Measurements from ENCODE around the gene MLLT6.

The MLLT6 gene

DNA sequence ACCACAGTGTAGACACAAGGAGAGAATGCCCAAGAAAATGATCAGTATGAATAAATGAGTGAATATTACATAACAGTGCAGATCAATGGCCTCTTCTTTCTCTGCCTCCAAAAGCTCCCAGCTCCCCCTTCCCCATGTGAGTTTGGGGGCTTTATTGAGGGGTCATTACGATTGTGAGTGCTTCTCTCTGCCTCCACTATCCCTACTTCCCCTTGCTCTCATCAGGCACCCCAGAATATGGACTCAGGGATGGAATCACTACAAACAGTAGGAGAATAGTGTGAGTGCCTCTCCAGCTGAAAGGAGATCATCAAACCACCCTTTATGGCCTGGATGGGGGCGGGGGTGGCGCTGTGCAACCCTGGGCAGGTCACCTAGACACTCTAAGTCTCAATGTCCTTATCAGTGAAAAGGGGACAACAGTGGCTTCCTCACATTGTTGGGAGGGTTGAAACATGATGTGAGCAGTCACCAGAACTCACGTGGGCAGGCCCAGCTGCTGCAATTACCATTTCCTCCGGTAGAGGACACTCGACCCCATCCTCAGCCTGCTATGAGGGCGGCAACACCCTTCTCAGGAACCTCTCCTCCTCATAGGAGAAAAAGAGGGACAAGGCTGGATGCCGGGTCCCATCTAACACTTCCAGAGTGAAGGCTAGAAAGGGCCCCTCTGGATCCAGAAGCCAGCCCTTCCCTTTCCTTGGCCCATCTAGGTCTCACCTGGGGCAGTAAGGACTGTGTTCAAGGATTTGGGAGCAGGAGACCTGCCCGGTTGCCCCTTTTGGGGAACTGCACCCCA is 28.2 kb upstream of the MLLT6 start:
- DNase-seq = peak; percentile 90

DNA sequence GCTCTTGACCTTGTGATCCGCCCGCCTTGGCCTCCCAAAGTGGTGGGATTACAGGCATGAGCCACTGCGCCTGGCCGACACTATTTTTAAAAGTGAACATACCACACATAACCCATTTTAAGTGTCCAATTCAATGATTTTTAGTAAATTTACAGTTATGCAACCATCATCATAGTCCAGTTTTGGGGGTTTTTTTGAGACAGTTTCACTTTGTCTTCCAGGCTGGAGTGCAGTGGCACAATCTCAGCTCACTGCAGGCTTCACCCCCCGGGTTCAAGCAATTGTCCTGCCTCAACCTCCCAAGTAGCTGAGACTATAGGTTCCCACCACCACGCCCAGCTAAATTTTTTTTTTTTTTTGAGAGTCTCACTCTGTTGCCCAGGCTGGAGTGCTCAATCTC is 27.3 kb upstream of the MLLT6 start:
- no peak for DNase-seq

DNA sequence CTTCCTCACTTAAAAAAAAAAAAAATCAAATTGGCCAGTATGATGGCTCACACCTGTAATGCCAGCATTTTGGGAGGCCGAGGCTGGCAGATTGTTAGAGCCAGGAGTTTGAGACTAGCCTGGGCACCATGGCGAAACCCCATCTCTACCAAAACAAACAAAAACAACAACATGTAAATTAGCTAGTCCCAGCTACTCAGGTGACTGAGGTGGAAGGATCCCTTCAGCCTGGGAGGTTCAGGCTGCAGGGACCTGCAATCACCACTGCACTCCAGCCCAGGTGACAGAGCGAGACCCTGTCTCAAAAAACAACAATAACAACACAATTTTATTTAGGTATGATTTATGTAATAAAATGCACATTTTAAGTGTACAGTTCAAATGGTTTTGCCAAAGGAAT is 24.0 kb upstream of the MLLT6 start:
- DNase-seq = no peak

DNA sequence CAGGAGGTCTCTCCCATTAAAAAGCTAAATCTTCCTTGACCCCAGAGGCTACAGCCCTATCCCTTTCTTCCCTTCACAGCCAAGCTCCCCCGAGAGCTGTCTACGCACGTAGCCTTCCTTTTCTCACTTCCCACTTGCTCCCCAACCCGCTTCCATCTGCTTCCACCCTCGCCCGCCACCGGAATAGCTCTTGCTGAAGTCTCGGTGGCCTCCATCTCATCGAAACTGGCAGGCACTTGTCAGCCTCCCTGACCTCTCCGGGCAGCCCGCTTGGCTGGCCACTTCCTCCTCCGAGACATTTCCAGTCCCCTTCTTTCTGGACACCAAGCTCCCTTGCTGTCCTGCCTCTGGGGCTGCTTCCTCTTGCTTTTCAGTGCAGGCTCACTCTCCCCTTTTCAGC is 19.6 kb upstream of the MLLT6 start:
- no peak for DNase-seq

DNA sequence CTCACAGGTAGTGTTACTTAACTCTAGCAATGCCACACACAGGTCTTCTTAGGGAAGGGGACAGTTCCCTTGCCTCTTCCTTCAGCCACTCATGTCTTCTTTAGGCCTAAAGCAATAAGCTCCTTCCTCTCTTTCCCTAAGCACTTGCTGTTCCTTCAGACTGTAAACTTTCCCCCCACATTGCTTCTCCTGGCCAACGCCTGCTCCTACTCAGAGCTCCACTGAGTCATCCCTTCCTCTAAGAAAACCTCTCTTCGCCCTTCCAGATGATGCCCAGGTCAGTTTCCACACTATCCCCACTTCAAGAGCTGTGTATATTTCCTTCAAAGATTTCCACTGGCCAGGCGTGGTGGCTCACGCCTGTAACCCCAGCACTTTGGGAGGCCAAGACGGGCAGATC is 17.8 kb upstream of the MLLT6 start:
- DNase-seq = no peak

DNA sequence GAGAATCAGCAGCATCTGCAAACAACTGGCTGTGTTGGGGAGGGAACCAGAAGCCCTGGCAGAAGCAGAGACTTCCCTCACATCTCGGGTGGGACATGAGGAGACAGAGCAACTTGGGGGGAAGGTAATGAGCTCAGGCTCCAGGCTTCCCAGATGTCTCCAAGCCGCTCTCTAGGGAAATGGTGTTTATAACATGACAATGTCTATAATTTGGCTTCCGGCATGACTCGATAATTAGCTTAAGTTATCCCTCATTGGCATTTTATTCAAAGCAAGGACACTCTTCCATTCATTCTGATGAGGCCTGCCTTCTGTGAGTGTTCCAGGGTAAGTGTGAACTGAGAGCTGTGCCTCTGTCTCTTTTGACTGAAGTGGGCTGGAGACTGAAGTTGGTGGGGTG is 14.7 kb upstream of the MLLT6 start:
- DNase-seq = no peak

DNA sequence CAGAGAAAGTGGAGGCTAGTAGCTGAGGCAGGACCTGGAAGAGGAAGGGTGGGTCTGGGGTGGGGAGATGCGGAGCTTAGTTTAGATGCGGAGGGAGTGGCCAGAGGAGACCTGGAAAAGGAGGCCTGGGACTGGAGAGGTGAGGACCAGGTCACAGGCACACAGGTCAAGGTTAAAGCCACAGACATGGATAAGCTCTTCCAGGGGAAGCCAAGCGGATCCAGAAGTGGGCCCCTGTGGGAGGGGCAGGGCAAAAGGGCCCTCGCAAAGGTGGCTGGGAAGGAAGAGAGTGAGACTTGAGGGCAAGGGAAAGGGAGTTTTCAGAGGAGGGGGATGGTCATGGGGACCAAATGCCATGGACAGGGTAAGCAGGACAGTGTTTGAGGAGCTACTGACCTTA is 13.9 kb upstream of the MLLT6 start:
- no peak for DNase-seq

DNA sequence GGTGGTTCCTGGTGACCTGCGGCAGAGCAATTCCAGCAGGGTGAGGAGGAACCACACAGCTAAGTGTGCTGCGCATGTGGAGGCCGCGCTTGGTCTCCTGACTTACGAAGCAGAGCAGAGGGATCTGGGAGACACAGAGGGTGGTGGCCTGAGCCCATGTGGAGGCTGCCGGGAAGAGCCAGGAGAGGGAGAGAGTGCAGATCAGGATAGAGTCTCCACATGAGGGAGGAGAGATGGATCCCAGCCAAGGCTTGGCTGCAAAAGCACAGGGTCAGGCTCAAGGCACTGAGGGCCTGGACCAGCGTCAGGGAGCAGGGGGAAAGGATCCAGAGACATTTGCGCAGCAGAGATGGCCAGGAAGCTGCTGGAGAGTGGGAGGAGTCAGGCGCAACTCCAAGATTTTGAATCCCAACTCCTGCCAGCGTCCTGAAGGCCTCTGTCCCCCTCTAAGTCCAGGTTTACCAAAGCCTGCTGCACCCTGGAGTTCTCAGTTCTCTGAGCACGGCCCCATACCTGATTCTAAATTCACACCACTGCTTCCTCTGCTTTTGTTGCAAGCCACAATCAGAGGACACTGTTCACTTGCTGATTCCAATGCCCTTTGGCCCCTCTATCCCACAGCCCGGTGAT is 11.3 kb upstream of the MLLT6 start:
- DNase-seq = no peak

DNA sequence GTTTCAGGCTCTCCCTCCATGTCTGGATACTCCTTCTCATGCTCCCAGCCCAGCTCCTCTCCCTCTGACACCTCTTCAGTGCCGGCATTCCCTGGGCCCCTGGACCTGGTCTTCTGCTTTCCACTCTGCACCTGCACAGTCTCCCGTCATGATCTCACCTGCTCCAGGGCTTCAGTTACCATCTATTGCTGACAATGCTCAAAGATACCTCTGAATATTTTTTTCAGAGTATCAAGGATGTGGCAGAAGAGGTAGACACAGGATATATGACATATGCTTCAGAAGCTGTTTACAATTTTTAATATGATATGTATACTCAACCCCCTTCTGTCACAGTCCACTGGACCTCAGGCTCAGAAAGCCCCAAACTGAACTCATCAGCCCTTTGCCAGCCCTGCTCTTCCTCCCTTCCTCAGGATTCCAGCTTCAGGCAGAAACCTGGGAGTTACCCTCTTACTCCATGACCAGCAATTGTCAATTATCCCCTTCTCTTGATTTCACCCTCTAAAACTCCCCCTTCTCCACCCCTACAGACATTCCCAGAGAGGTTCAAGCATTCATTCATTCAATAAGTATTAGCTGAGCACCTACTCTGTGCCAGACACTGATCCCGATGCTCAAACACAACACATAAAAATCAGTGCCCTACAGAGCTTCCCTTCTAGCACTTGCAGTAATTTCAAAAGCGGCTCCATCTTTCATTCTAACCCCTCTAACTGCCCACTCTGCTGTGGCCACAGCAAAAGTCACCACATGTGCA is 7.8 kb upstream of the MLLT6 start:
- no peak for DNase-seq

DNA sequence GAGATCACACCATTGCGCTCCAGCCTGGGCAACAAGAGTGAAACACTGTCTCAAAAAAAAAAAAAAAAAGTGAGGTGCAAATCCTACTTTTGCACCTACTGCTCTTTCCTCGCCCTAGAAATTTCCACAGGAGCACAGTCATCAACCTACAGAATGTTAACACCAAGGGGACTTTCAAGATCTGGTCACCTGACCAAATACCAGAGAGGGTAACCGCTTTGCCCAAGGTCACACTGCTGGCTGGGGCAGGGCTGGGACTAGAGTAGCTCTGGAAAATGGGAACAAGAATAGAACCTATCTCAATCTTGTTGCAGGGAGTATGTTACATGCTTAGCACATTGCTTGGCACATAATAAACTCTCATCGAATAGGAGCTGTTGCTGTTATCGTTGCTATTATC is 6.3 kb upstream of the MLLT6 start:
- DNase-seq = no peak

DNA sequence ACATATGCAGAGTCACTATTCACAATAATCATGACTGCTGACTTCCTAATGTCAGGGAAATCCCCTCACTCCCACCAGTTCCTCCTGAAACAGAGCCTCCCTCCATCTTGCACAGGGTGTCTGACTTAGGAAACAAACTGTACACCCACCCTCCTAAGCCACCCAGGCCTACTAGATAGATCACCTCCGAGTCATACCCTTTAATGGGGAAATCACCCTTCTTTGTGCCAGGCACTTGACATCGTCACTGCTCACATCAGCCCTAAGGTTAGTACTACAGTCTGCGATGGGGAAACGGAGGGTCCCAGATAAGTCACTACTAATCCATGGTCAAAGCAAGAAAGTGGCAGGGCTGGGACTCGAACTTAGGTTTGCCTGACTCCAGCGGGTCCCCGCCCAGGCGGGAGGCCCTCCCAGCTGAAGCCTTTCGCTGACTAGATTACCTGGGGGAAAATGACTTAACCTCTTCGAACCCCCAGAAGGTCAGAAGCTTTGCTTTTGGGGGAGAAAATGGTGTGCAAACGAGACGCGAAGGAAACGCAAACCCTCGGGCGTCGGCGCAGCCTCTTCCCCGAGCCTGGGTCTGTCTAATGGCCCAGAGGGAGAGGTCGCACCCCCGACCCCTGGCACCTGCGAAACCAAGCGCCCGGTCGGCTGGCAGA is 3.4 kb upstream of the MLLT6 start:
- DNase-seq = peak; percentile 87

DNA sequence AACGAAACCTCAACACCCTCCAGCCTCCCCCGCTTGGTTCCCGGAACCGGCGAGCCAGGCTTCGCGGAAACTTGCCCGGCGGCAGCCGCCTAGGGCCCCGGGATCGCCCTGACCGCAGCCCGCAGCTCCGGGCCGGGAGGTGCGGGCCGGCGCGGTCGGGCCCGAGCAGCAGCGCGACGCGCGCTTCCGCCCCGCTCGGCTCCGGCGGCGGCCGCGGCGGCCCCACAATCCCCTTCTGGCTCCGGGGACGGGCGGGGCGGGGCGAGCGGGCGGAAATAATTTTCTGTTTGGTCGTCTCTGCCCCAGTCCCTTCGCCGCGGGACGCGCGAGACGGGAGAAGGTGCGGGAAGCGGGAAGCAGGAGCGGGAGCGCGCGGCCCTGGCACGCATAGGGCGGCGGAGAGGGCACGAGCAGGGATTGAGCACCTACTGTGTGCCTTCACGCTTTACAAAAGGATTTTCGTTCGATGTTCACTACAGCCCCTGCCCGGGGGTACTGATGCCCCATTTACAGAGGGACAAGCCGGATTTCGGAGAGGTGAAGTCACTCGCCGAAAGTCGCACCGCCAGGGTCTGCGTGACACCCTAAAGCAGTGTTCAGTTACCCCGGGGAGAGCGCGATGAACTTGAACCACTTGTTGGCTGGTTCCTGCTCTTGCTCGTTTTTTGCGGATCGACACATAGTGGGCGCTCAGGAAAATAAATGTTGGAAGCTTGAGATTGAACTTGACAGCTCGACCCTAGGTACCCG is 2.7 kb upstream of the MLLT6 start:
- peak; percentile 91 for DNase-seq

DNA sequence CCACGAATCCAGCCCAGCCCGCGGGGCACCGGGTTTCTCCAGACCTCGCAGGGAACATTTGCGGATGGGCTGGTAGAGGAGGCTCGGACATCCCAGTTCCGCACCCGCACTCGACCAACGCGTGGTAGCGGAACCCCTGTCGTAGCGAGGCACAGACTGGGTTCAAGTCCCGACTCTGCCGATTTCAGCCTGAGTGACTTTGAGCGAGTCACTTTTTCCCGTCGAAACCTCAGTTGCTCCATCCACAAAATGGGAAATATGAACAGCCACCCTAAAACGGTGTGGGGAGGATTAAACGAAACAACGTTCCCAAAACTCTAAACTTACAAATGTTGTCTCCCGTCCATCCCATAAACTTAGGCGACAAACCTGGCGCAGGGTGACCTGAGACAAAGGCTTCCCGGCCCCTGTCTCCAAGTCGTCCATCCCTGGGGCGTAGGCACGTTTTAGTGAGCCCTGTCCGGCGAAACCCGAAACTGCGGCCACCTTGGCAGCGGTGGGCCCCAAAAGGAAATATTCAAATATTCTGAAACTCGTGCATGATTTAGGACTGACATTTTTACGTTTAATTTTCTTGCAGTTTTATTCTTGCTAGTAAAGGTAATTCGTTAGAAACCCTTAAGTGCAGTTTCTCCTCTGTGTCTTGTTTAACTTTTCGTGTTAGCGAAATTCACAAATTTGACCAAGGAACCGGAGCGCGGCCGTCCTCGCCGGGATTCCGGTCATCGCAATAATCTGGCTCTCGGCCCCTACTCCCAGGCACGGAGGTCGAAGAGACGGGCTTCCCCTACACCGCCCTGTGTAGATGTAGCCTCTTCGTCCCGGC is 1.9 kb upstream of the MLLT6 start:
- DNase-seq = peak; percentile 58

DNA sequence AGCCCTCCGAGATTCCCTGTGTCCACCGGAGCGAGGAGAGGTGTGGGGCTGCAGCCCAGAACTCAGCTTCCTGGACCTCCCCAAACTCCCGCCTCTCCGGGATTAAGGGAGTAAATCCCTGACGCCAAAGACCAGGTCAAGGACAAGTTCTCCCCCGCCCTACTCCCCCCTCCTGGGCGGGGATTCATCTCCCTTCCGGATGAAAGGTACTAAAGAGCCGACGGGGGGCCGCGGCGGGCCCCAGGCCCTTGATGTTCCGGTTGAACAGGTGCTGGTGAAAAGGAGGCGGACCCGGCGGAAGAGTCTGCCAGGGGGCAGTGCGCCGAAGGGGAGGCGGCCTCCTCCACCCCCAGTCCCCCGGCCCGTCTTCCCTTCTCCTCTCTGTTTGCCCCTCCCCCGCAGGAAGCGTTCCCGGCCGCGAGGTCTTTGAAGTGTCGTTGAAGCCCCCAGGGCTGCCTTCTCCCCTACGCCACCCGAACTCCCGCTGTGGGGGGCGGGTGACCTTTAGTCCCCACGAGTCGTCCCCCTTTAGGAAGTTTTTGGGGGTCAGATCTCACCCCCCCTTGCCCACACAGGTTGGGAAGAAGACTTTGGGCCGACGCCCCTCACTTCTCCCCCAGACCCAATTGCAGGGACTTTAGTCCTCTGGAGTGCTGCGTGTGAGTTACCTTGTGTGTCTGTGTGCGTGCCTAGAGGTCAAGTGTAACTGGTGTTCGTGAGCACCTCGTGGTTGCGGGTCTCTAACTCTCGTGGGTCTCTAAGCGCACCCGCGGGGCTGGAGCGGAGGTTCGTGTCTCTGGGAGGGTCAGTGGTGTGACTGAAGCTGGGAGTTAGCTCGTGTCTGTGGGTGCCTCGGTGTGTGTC is 1.1 kb upstream of the MLLT6 start:
- peak; percentile 95 for DNase-seq

DNA sequence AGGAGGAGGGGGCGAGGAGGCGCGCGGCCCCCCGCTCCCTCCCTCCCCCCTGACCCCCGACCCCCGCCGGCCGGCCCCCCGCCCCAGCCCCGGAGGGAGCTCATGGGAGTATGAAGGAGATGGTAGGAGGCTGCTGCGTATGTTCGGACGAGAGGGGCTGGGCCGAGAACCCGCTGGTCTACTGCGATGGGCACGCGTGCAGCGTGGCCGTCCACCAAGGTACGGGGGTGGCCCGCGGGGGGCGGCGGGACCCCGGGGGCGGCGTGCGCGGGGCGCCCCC is 390 bp downstream of the MLLT6 start:
- DNase-seq = no peak

DNA sequence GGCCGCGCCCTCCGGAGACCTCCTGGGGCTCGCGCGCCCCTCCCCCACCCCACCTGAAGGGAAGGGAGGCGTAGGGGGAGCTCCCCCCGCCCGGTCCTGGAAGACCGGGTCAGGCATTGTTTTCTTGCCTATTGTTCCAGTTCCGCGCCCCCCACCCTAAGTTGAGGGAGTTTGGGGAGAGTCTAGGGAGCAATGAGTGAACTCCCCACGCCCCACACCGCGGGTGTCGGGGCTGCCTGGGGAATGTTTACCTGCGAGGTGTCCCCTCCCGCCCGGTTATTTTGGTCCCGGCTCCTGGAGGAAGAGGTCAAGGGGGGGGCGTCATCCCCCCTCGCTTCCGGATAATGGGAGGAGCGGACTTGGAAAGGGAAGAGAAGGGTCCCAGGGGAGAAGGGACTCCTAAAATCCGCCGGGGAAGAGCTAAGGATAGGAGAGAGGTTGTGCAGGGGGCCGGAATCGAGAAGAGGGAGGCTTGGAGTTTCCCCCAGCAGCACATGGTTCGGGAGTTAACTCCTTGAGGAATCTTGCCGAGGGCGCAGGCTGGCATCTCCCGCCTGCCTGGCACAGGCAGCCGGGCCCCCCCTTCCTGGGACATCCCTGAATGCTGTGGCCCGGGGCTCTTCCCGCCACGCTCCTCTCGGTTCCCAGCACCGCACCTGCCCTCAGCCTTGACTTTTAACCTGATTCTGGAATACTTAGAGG is 881 bp downstream of the MLLT6 start:
- DNase-seq = no peak

DNA sequence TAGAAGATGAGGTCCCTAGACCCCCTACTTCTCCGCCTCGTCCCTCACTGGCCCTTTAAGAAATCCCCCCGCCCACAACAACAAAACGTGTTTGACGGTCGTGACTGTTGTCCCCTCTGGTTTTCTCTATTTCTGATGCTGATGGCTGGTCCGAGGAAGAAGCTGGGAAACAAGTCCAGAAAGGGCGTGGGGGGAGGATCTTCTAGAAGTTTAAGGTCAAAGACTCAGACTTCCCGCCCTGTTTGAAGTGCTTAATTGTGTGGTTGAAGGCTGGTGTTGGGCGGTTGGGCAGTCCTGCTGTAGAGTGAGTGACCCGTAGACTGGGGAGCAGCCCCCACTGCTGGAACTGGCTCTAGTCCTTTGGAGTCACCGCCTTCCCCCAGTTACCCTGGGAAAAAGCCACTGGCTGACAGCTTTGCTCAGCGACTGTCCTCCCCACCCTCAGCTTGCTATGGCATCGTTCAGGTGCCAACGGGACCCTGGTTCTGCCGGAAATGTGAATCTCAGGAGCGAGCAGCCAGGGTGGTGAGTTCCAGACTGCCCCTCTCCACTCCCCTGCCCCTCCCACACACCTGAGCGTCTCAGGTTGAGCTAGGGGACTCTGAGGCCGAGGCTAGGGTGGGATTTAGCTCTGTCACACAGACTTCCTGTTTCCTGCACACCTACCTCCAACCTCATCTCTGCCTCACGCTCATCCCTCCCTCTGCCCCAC is 1.6 kb downstream of the MLLT6 start:
- peak; percentile 41 for DNase-seq

DNA sequence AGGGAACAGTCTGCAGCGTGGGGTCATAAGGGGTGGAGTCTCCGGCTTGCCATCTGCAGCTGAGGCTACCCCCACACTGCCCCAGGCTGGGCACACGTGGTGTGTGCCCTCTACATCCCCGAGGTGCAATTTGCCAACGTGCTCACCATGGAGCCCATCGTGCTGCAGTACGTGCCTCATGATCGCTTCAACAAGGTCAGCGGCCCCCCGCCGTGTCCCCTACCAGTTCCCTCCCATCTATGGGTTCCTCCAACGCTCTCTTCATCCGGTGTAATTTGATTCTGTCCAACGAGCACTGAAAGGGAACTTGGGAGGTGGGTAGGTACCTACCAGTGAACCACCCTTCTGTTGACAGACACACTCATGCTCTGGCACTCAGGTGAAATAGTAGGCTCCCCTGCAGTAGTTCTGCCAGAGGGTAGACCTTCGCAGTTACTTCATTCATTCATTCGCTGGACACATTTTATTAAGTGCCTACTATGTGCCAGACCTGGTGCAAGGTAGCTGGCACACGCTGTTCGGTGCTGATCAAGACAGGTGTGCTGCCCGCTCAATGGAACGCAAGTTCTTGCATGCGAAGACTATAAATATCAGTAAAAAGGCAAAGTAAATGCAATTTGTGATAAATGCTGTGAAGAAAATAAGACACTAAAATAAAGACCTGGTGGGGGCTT is 2.7 kb downstream of the MLLT6 start:
- no peak for DNase-seq

All from activated CD4-positive, alpha-beta T cell treated with anti-CD3 and anti-CD28 coated beads, Interleukin-10, Interleukin-2, amounts not matched to agents 100 ng/mL and 50 ng/mL, durations not matched to agents 16 hours and 8 hours (primary cell).